ENCODE results near the gene FAM47E. TPM values are rescaled to one million over a fixed set of nuclear protein-coding genes. Genes with fewer than 3 reads are reported as not detected.
"Not testable (repeated sequence)": the region's sequence is repeated elsewhere in the genome, so short reads cannot be mapped to it uniquely, and the experiment has no call there.

The FAM47E gene
- total RNA-seq, 1 donor from 2014 or later = 0.13 TPM

- no peak for DNase-seq (ENCODE audit: low read depth)
Measured at GRCh38 chr4:76224171-76224570, 27.4 kb upstream of the FAM47E start.

- DNase-seq (ENCODE audit: low read depth) = no peak
Measured at GRCh38 chr4:76226418-76226817, 25.1 kb upstream of the FAM47E start.

GRCh38 chr4:76232681-76233080 lies 18.8 kb upstream of the FAM47E start:
- DNase-seq (ENCODE audit: low read depth) = no peak

DNA sequence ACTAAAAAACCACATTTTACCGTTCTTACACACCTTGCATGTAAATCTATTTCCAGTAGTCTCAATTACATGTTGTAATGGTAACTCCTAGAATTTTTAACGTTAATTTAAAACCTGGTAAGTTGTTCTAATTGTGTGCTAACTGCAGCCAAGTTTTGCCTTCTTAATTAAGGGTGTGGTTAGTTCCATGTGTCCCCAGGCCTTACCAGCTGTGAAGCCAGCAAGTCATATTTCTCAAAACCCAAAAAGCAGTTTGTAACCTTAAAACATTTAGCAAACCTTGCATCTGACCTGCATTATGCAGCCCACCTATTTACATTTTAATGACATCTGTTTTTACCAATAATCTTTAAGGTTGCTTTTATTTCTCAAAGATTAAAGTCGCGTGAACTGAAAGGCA lies 18.4 kb upstream of the FAM47E start:
- no peak for DNase-seq (ENCODE audit: low read depth)

DNA sequence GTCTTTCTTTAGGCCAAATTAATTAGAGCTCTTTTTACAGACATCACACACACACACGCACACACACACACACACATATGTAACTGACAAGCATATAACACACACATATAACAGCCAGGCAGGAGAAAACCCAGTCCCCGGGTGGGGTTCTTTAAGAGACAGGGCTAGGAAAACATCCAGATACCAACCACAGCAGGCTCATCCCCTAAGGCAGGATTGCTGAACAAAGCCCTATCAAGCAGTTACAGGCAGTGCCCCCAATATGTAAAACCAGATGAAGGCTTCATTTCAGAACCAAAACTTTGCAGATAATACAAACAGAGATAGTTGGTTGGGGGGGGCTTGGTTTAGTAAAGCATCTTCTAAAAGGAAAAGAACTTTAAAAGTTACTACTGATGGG lies 18.0 kb upstream of the FAM47E start:
- peak; percentile 16 for DNase-seq (ENCODE audit: low read depth)

GRCh38 chr4:76233967-76234678 lies 17.4 kb upstream of the FAM47E start:
- DNase-seq (ENCODE audit: low read depth) = no peak

DNA sequence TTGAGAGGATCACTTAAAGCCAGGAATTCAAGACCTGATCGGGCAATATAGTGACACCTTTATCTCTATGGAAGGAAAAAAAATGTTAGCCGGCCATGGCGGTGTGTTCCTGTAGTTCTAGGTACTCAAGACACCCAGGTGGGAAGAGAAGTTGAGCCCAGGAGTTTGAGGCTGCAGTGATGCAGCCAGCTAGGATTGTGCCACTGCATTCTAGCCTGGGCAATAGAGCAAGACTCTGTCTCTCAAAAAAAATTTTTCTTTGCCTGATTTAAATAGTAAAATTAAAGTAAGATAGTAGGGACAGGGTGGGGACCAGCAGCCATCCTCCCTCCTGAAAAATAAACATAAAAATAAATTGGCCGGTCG lies 16.9 kb upstream of the FAM47E start:
- DNase-seq (ENCODE audit: low read depth) = no peak

DNA sequence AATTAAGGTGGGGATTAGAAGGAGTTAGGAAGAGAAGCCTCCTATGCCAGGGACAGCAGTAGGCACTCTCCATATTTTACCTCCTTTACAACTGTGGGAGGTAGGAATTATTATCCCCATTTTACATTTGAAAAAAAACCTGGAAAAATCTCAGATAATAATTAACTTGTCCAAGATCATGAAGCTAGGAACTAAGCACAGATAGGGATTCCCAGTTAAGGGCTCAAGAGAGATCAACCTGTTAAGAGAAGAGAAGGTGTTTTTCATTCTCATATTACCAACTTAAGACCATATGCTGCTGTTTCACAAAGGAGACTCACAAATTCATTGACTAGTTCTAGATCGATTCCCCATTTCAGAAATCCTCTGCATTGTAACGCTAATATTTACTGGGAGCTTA lies 16.1 kb upstream of the FAM47E start:
- no peak for DNase-seq (ENCODE audit: low read depth)

- DNase-seq (ENCODE audit: low read depth) = no peak
Measured at GRCh38 chr4:76235915-76236314, 15.6 kb upstream of the FAM47E start.

- peak; percentile 83 for DNase-seq (ENCODE audit: low read depth)
Measured at GRCh38 chr4:76238236-76238635, 13.3 kb upstream of the FAM47E start.

- DNase-seq (ENCODE audit: low read depth) = no peak
Measured at GRCh38 chr4:76238701-76239100, 12.8 kb upstream of the FAM47E start.

DNA sequence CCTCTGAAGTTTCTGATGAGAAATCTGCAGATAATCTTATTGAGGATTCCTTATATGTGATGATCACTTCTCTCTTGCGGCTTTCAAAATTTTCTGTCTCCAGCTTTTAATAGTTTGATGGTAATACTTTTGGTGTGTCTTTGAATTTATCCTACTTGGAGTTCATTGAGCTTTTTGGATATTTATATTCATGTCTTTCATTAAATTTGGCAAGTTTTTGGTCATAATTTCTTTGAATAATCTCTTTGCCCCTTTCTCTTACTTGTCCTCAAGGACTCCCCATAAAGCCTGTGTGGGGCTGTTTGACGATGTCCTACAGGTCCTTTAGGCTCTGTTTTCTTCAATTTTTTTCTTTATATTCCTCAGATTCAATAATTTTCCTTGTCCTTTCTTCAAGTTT lies 11.3 kb upstream of the FAM47E start:
- no peak for DNase-seq (ENCODE audit: low read depth)

GRCh38 chr4:76243877-76244276 lies 7.6 kb upstream of the FAM47E start:
- DNase-seq (ENCODE audit: low read depth) = not testable (repeated sequence)

GRCh38 chr4:76246025-76246424 lies 5.5 kb upstream of the FAM47E start:
- DNase-seq (ENCODE audit: low read depth) = no peak

DNA sequence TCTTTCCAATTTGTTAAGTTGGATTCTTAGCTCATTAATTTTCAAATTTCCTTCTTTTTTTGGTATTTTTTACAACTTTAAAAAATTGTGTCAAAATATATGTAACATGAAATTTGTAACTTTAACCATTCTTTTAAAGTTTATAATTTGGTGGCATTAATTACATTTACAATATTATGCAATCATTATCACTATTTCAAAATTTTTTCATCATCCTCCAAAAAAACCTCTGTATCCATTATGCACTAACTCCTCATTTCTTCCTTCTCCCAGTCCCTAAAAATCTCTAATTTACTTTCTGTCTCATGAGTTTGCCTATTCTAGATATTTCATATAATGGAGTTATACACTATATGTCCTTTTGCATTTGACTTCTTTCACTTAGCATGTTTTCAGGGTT lies 4.7 kb upstream of the FAM47E start:
- DNase-seq (ENCODE audit: low read depth) = no peak

- DNase-seq (ENCODE audit: low read depth) = peak; percentile 9
Measured at GRCh38 chr4:76250962-76251361, 559 bp upstream of the FAM47E start.

DNA sequence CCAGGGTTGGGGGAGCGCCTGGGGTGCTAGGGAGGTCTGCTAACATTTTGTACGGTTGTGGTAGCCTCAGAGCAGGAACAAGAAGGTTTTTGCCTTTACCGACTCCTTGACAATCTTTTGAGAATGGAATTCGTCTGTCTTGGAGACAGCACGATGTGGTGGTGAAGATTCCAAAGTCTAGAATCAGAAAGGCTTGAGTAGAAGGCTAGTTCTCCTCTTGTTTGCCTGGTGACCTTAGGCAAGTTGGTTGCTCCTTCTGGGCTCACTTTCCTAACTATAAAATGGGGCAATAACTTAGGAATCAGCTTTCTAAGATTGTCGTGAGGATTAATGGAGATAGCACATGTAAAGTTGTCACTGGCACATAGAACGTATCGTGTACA lies 741 bp downstream of the FAM47E start:
- no peak for DNase-seq (ENCODE audit: low read depth)

DNA sequence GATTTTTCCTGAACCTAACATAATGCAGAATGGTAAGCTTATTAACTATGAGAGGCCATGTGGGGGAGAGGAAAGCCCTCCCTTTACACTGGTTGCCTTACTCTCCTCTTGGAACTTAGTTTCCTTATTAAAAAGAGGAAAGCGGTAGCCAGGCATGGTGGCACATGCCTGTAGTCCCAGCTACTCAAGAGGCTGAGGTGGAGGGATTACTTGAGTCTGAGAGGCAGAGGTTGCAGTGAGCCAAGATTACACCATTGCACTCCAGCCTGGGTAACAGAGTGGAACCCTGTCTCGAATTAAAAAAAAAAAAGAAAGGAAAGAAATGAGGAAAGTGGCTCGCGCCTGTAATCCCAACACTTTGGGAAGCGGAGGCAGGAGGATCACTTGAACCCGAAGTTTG lies 2.0 kb downstream of the FAM47E start:
- no peak for DNase-seq (ENCODE audit: low read depth)

DNA sequence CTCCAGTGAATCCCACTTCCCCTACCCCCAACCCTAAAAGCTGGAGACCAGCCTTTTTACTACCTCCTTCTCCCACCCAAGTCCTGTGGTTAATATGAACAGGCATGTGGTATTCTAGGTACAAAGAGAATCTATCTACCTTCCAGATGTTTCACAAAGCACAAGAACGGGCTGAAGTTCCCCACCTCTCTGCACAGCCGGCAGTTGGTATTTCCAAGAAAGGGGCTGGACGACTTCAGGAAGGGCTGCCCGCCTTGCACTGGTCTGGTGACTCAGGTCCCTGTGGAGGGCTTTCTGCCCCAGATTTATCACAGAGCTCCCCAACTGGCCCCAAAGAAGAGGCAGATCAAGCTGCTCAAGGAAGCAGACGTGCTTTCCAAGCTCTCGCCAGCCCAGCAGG lies 4.5 kb downstream of the FAM47E start:
- no peak for DNase-seq (ENCODE audit: low read depth)

DNA sequence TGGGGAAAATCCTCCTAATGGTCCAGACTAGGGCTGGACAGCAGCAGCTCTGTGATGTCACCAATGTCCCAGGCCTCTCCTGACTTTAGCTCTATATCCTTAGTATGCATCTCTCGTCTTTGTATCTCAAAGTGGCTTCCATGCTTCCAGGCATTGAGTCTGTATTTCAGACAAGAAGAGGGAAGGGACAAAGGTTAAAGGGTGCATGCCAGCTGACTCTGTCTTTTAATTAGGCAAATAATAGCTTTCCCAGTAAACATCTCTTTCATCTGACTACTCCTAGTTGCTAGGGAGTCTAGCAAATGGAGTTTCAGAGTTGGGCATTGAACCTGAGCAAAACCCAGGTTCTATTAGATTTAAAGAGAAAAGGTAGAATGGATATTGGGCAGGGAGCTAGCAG lies 5.4 kb downstream of the FAM47E start:
- DNase-seq (ENCODE audit: low read depth) = no peak

DNA sequence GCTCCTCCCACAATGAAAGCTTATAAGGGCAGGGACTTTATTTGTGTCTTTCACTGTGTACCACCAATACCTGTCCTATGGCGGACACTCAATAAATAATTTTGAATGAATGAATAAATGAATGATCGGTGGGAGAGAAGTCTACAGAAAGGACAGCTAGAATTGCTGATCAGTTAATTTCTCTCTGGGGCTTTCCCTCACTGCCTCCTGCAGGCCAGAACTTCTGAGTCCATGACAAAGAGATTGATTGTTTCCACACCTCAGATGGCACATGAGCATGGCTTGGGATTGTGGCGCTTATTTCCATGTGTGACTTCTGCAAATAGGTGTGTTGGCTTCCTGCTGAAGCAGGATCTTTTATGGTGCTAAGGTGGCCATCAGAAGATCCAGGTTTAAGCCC lies 6.3 kb downstream of the FAM47E start:
- DNase-seq (ENCODE audit: low read depth) = no peak

GRCh38 chr4:76260571-76260970 lies 9.1 kb downstream of the FAM47E start:
- DNase-seq (ENCODE audit: low read depth) = no peak

- no peak for DNase-seq (ENCODE audit: low read depth)
Measured at GRCh38 chr4:76265631-76266218, 14.2 kb downstream of the FAM47E start.

DNA sequence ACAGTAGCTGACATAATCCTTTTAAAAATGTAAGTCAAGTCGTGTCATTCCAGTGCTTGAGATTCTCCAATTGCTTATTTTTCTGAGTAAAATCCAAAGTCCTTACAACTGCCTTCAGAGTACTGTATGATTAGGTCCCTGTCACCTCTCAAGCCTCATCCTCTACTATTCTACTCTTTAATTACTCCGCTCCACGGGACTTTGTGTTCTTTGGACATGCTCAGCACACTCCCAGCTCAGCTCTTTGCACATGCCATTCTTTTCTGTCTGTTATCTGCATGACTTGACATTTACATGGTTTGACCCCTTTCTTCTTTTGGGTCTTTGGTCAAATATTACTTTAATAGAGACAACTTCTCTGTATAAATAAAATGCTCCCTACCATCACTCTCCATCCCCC lies 15.1 kb downstream of the FAM47E start:
- DNase-seq (ENCODE audit: low read depth) = no peak

All from myocyte (in vitro differentiated cells).